IMR-90 (cell line): ENCODE measurements around the gene TMPRSS13.

Experiments
- CEBPB ChIP-seq: IDR thresholded peaks from 2 replicates; pipeline ENCODE4 v1.6.1; 2012; ENCODE audit warnings: low read depth, low read length, improper control_type of control experiment
- CTCF ChIP-seq: conservative IDR thresholded peaks from 2 replicates; pipeline ENCODE4 v1.5.1; 2012; ENCODE audit warnings: mild to moderate bottlenecking, low read depth, low read length, improper control_type of control experiment
- MAFK ChIP-seq: IDR thresholded peaks from 2 replicates; pipeline ENCODE4 v1.6.1; 2012; ENCODE audit warnings: low read depth, low read length, improper control_type of control experiment
- NFE2L2 ChIP-seq: fragments of 150-350 bp; IDR thresholded peaks from 2 replicates; pipeline ENCODE4 v1.6.1; 2016; ENCODE audit warnings: low read depth, mild to moderate bottlenecking, low read length
- POLR2A ChIP-seq: IDR thresholded peaks from 2 replicates; pipeline ENCODE4 v1.6.1; 2012; ENCODE audit warnings: mild to moderate bottlenecking, low read depth, low read length
- RAD21 ChIP-seq: IDR thresholded peaks from 2 replicates; pipeline ENCODE4 v1.6.1; 2012; ENCODE audit warnings: low read length, improper control_type of control experiment
- RFX5 ChIP-seq: IDR thresholded peaks from 2 replicates; pipeline ENCODE4 v1.8.0; 2012; ENCODE audit warnings: low read depth, mild to moderate bottlenecking, low read length, moderate library complexity
- SMC3 ChIP-seq: fragments of 150-350 bp; IDR thresholded peaks from 2 replicates; pipeline ENCODE4 v1.6.1; 2016; ENCODE audit warnings: low read depth, mild to moderate bottlenecking, antibody characterized with exemption, low read length, moderate library complexity
- USF2 ChIP-seq: fragments of 150-350 bp; IDR thresholded peaks from 2 replicates; pipeline ENCODE4 v1.6.1; 2017; ENCODE audit warnings: mild to moderate bottlenecking, antibody characterized with exemption, low read length, low read depth

- no peak for TF ChIP-seq NFE2L2
- no peak for TF ChIP-seq POLR2A
- TF ChIP-seq CEBPB = no peak
- no peak for TF ChIP-seq CTCF
- no peak for TF ChIP-seq RAD21
- no peak for TF ChIP-seq USF2
- no peak for TF ChIP-seq MAFK
- TF ChIP-seq SMC3 = no peak
- no peak for TF ChIP-seq RFX5
These were observed 46.8 kb downstream of the TMPRSS13 start for GRCh38 chr11:117882311-117882905.
